ENCODE results near the gene DNAH6. TPM values are rescaled to one million over a fixed set of nuclear protein-coding genes. Genes with fewer than 3 reads are reported as not detected.

The DNAH6 gene
- total RNA-seq, 1 experiment from 2014 or later = 1.6 TPM

- Histone ChIP-seq H3K27ac (ENCODE audit: low read depth, low read length) (no peak overlapping the region), H3K4me3 (replicated peaks in 1 of 2; ENCODE audit: low read depth in 1 of 2, low read length in 2 of 2) (no peak overlapping the region), H3K36me3 (ENCODE audit: control insufficient read depth in 1 of 2, insufficient read depth in 2 of 2, low read length in 2 of 2) (no peaks in the 10 kb centered on the region), H3K4me1 (ENCODE audit: control insufficient read depth in 1 of 2, insufficient read depth in 2 of 2, low read length in 2 of 2) (no peaks in the 10 kb centered on the region), H3K79me2 (ENCODE audit: insufficient read depth, low read length) (no peaks in the 10 kb centered on the region), H3K9me2 (ENCODE audit: insufficient read depth) (no peaks in the 10 kb centered on the region), H3K9ac (ENCODE audit: low read length) (no peak overlapping the region), H3K9me3 (ENCODE audit: control insufficient read depth in 1 of 2, insufficient read depth in 1 of 2, low read depth in 1 of 2, low read length in 2 of 2) (no peaks in the 10 kb centered on the region), H2AFZ (ENCODE audit: low read depth, low read length, poor library complexity, severe bottlenecking) (no peak overlapping the region), H4K20me1 (ENCODE audit: insufficient read depth) (no peaks in the 10 kb centered on the region), H3K27me3 (ENCODE audit: insufficient read depth, low read length) (no peaks in the 10 kb centered on the region), H3K4me2 (ENCODE audit: low read length) (no peak overlapping the region)
- CTCF ChIA-PET = no interaction called here
- TF ChIP-seq ZBTB33 (IDR thresholded peaks at IDR 0.05; ENCODE audit: extremely low read depth, insufficient replicate concordance, low read length) = no peak
- no peak for TF ChIP-seq REST (IDR thresholded peaks at IDR 0.05; ENCODE audit: low read depth)
- TF ChIP-seq SP1 (IDR thresholded peaks at IDR 0.05; ENCODE audit: low read depth) = no peak
- TF ChIP-seq EGR1 (IDR thresholded peaks at IDR 0.05; ENCODE audit: low read depth) = no peak
- TF ChIP-seq SRF (IDR thresholded peaks at IDR 0.05; ENCODE audit: low read depth) = no peak
- no peak for TF ChIP-seq TCF7L2 (IDR thresholded peaks at IDR 0.05; ENCODE audit: borderline replicate concordance, extremely low read depth, insufficient read depth, insufficient read length)
- TF ChIP-seq EZH2 (IDR thresholded peaks at IDR 0.05) = no peak
- TF ChIP-seq EZH2phosphoT487 (IDR thresholded peaks at IDR 0.05; ENCODE audit: borderline replicate concordance) = no peak
- TF ChIP-seq CEBPB (IDR thresholded peaks at IDR 0.05; ENCODE audit: low read depth) = no peak
- no peak for TF ChIP-seq POLR2AphosphoS5 (IDR thresholded peaks at IDR 0.05; ENCODE audit: low read depth, low read length)
- TF ChIP-seq RAD21 (IDR thresholded peaks at IDR 0.05; ENCODE audit: low read depth) = no peak
- DNase-seq (ENCODE audit: low read depth, low spot score) = no peak
- no peak for ATAC-seq
- intact Hi-C loops (cut with micrococcal nuclease) = no loop called here
- RAD21 ChIA-PET (ENCODE audit: low non-redundant PET in 1 of 2, low total read pairs in 2 of 2, uncharacterized antibody in 2 of 2, unreplicated experiment in 2 of 2) = no interaction called here
- POLR2A ChIA-PET = no interaction called here
- no TSS peak for BruUV-seq (replicated peaks)
Measured at GRCh38 chr2:84674099-84674498, 157.8 kb downstream of the DNAH6 start.
